ENCODE data around the gene PTPRN2.

Gene PTPRN2

DNA sequence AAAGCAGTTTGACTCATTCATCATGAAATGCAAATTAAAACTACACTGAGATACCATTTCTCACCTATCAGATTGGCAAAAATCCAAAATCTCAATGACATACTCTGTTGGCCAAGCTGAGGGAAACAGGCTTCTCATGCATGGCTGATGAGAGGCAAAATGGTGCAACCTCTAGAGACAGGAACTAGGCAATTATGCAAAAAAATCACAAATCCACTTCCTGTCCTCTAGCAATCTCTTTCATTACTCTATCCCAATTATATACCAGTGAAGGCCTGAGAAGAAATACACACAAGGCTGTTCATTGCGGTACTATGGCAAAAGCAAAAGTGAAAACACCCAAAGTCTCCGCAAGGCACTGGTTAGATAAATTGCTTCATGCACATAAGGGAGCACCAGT, 25.9 kb upstream of the PTPRN2 start:
- Histone ChIP-seq H3K9ac (ENCODE audit: low read length) (no peak overlapping the region), H3K4me1 (ENCODE audit: control insufficient read depth, insufficient read depth, low read length) (no peaks in the 10 kb centered on the region), H3K27me3 (ENCODE audit: control insufficient read depth, insufficient read depth, low read length) (no peaks in the 10 kb centered on the region), H3K4me3 (ENCODE audit: low read length) (no peak overlapping the region), H3K9me3 (ENCODE audit: control insufficient read depth, low read length) (no peaks in the 10 kb centered on the region), H3K36me3 (ENCODE audit: control insufficient read depth, insufficient read depth, low read length) (no peaks in the 10 kb centered on the region)

DNA sequence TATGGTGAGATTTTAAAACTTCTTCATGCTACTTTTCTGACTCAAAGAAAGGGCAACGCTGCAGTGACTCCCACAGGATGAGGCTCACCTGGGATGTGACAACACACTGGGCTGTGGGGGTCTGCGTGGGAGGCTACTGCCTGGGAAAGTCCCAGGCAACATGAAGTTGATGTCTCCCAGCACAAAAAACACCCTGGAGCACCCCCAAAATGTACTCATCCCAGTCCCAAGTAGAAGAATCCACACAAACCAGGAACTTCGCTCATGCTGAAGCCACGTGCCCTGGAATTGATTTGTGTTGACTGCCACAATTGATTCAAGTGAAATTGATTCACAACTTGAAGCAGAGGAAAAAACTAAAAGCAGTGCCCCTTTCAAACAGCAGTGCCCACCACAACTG, 24.9 kb upstream of the PTPRN2 start:
- no peak overlapping the region for H3K9ac ChIP-seq (ENCODE audit: low read length)
- no peaks in the 10 kb centered on the region for H3K9me3 ChIP-seq (ENCODE audit: control insufficient read depth, low read length)
- no peaks in the 10 kb centered on the region for H3K4me1 ChIP-seq (ENCODE audit: control insufficient read depth, insufficient read depth, low read length)
- H3K4me3 ChIP-seq (ENCODE audit: low read length) = no peak overlapping the region
- no peaks in the 10 kb centered on the region for H3K27me3 ChIP-seq (ENCODE audit: control insufficient read depth, insufficient read depth, low read length)
- H3K36me3 ChIP-seq (ENCODE audit: control insufficient read depth, insufficient read depth, low read length) = no peaks in the 10 kb centered on the region

DNA sequence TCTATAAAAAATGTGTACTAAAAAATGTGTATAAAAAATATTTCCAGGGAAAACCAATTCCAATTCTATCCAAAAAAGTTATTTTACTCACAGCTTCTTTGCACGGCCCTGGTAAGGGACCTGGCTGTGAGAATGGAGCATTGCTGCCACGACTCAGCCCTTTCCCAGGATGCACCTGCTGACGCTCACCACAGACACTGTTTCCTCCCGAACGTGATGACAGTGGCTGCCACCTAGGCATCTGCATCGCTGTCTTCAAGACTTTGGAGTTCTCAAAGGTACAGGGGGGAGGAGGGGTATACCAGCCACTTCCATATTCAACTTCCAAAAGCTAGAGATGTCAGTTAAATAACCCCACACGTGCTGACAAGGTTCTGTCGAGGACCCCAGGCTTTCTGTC, 23.9 kb upstream of the PTPRN2 start:
- Histone ChIP-seq H3K9ac (ENCODE audit: low read length) (no peak overlapping the region), H3K27me3 (ENCODE audit: control insufficient read depth, insufficient read depth, low read length) (no peaks in the 10 kb centered on the region), H3K4me1 (ENCODE audit: control insufficient read depth, insufficient read depth, low read length) (no peaks in the 10 kb centered on the region), H3K9me3 (ENCODE audit: control insufficient read depth, low read length) (no peaks in the 10 kb centered on the region), H3K36me3 (ENCODE audit: control insufficient read depth, insufficient read depth, low read length) (no peaks in the 10 kb centered on the region), H3K4me3 (ENCODE audit: low read length) (no peak overlapping the region)

DNA sequence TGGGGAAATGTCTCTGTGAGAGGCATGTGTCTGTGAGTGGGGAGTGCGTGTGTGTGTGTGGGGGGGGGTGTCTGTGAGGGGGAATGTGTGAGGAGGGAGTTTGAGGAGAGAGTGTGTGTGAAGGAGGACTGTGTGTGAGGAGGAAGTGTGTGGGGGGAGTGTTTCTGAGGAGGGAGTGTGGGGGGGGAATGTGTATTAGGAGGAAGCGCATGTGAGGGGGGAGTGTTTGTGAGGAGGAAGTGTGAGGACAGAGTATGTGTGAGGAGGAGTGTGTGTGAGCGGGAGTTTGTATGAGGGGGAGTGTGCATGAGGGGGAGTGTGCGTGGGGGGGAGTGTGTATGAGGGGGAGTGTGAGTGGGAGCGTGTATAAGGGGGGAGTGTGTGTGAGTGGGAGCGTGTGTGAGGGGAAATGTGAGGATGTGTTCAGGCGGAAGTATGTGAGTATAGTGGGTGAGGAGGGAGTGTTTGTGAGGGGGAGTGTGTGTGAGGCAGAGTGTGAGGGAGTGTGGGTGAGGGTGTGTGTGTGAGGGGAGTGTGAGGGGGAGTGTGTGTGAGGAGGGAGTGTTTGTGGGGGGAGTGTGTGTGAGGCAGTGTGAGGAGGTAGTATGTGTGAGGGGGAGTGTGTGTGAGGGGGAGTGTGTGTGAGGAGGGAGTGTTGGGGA, 21.8 kb upstream of the PTPRN2 start:
- H3K9ac ChIP-seq (ENCODE audit: low read length) = no peak overlapping the region
- no peaks in the 10 kb centered on the region for H3K4me1 ChIP-seq (ENCODE audit: control insufficient read depth, insufficient read depth, low read length)
- H3K9me3 ChIP-seq (ENCODE audit: control insufficient read depth, low read length) = no peaks in the 10 kb centered on the region
- H3K27me3 ChIP-seq (ENCODE audit: control insufficient read depth, insufficient read depth, low read length) = no peaks in the 10 kb centered on the region
- H3K36me3 ChIP-seq (ENCODE audit: control insufficient read depth, insufficient read depth, low read length) = no peaks in the 10 kb centered on the region
- H3K4me3 ChIP-seq (ENCODE audit: low read length) = no peak overlapping the region

DNA sequence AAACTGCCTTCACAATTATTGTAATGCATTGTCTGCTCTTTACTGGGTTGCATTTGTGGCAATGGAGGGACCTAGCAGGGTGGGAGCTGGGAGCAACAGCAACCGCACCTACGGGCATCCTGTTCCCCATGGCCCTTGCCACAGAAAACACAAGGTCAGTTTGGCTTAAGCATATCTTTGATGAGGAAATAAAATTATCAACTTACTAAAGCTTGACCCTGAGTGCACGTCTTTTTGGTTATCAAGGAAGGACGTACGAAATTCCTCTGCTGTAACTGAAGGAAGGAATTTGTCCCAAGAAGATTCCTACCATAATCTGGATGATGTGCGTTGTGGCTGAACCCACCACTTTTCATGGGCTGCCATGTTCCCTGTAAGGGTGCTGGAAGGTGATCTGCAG, 19.9 kb upstream of the PTPRN2 start:
- Histone ChIP-seq H3K4me3 (ENCODE audit: low read length) (no peak overlapping the region), H3K9ac (ENCODE audit: low read length) (no peak overlapping the region), H3K36me3 (ENCODE audit: control insufficient read depth, insufficient read depth, low read length) (no peaks in the 10 kb centered on the region), H3K27me3 (ENCODE audit: control insufficient read depth, insufficient read depth, low read length) (no peaks in the 10 kb centered on the region), H3K9me3 (ENCODE audit: control insufficient read depth, low read length) (no peaks in the 10 kb centered on the region), H3K4me1 (ENCODE audit: control insufficient read depth, insufficient read depth, low read length) (no peaks in the 10 kb centered on the region)

DNA sequence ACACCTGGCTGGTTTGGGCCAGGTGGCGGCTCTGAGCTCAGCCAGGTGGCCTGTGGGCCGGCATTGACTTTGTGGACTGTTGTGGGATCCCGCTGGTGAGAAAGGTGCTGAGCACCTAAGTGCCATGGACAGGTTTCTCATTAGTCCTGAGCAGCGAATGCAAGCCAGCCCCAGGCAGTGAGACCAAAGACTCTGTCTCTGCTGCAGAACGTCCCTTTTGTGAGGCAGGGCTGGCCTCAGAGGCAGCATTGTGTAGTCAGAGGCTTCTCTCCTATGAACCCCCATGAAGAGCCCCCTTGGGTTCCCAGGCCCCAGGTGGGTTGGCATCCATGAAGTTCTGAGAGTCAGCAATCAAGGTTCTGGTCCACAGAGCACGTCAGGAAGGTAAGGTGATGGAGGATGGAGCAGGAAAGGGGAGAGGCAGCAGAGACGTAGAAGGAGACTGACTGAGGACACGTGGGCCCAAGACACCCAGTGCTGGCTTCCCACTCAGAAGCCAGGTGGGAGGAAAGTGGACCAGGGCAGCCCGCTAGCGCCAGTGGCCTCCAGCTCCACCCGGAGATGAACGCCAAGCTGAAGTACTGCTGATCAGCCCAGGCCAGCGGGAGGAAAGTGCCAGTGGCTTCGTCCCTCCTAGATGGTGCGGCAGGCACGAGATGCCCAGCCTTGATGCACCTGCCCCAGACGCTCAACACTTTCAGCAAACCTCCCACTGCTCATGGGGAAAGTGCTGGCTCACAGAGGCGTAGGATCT, 19.2 kb upstream of the PTPRN2 start:
- no peak overlapping the region for H3K9ac ChIP-seq (ENCODE audit: low read length)
- no peaks in the 10 kb centered on the region for H3K4me1 ChIP-seq (ENCODE audit: control insufficient read depth, insufficient read depth, low read length)
- H3K27me3 ChIP-seq (ENCODE audit: control insufficient read depth, insufficient read depth, low read length) = no peaks in the 10 kb centered on the region

DNA sequence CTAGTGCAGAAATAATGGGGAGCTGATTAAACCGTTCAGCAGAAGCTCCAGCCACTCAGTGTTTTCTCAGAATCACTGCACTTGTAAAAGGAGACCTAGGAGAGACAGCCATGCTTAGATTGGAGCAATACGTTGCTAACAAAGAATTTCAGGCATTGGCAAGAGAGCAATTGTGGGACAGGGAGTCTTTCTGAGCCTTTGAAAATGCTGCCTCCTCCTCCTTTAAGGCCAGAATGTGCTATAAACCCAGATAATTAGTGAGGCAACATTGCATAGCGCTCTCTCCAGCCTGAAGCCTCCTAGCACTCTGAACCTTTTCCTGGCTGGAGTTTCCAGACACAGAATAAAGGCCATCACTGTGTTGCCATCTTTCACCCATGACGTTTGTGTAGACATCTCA, 18.5 kb upstream of the PTPRN2 start:
- H3K4me3 ChIP-seq (ENCODE audit: low read length) = no peak overlapping the region
- H3K9me3 ChIP-seq (ENCODE audit: control insufficient read depth, low read length) = no peaks in the 10 kb centered on the region
- H3K9ac ChIP-seq (ENCODE audit: low read length) = no peak overlapping the region
- no peaks in the 10 kb centered on the region for H3K4me1 ChIP-seq (ENCODE audit: control insufficient read depth, insufficient read depth, low read length)
- H3K36me3 ChIP-seq (ENCODE audit: control insufficient read depth, insufficient read depth, low read length) = no peaks in the 10 kb centered on the region
- no peaks in the 10 kb centered on the region for H3K27me3 ChIP-seq (ENCODE audit: control insufficient read depth, insufficient read depth, low read length)

More for the DNA sequence above, 19.2 kb upstream of the PTPRN2 start:
- Histone ChIP-seq H3K9me3 (ENCODE audit: control insufficient read depth, low read length) (no peaks in the 10 kb centered on the region), H3K36me3 (ENCODE audit: control insufficient read depth, insufficient read depth, low read length) (no peaks in the 10 kb centered on the region), H3K4me3 (ENCODE audit: low read length) (no peak overlapping the region)

DNA sequence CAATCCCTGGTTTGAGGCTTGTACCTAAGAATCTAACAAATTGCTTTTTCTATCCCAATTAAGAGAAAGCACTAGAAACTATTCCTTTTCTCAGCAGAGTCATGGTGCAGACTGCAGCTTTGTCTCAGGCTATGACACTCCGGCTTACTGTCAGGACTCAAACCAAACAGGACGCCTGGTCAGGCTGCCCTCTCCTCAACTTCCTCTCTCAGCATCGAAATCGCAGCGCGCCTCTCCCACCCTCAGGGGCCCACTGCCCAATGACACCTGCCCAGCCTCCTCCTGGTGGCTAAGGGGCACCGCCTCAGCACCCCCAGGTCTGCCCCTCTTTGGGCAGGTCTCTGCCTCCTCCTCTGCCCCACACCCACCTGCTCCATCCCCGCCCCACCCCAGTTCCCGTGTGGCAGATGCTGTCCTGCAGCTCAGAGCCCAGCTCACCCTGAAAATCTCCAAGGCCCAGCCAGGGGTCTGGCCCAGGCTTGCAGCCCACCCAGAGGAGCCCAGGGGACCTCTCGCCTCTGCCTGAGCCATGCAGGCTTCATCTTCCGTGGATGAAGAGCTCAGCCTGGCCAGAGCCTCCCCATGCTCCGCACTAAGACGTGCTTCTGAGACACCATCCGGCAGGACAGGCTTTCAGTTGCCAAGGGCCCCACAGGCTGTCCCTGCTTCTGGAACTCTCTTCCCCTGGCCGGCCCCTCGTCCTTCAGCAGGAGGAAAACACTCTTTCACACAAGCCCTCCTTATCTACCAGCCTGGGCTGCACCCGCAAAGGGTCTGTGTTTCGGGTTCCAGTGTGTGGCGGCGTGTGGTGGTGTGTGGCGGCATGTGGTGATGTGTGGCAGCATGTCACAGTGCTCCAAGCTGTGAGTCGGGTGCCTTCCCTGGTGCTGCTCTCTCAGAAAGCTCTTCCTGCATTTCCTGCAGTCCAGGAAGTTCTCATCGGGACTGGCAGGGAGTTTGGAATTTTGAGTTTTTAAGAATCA, 16.4 kb upstream of the PTPRN2 start:
- Histone ChIP-seq H3K9me3 (ENCODE audit: control insufficient read depth, low read length) (no peaks in the 10 kb centered on the region), H3K4me3 (ENCODE audit: low read length) (no peak overlapping the region), H3K27me3 (ENCODE audit: control insufficient read depth, insufficient read depth, low read length) (no peaks in the 10 kb centered on the region), H3K36me3 (ENCODE audit: control insufficient read depth, insufficient read depth, low read length) (no peaks in the 10 kb centered on the region), H3K4me1 (ENCODE audit: control insufficient read depth, insufficient read depth, low read length) (no peaks in the 10 kb centered on the region), H3K9ac (ENCODE audit: low read length) (no peak overlapping the region)

DNA sequence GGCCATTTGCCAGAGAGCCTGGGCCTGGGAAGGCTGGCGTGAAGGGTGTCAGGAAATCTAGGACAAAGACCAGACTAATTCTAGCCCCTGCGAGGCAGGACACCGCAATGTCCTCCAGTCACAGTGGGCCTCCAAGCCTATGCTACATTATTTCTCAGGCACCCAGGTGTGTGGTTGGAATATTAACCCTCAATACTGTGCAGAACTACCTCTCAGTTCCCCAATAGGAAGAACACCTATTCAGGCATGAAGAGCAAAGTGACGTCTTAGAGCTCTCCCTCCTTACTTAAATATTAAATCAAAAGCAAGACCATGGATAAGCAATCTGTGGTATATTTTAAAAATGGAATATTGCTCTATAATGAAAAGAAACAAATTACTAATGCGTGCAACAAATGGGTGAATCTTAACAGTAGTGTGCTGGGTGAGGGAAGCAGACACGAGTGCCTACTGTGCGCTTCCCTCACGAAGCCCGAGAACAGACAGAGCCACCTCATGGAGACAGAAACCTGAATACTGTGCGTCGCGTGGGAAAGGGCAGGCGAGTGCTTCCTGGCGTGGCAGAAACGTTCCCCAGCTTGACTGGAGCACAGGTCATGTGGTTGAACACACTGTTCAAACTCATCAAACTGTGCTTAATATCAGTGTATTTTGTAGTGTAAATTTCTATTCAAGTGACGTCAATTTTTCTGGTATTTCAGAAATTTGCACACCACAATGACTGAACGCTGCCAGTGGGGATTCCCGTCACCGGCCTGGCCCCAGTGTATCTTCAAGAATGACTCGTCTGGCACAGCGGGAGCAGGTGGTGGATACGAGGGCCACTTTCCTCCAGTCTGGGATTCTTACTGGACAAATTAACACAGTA, 15.5 kb upstream of the PTPRN2 start:
- H3K27me3 ChIP-seq (ENCODE audit: control insufficient read depth, insufficient read depth, low read length) = no peaks in the 10 kb centered on the region
- H3K9me3 ChIP-seq (ENCODE audit: control insufficient read depth, low read length) = no peaks in the 10 kb centered on the region
- no peak overlapping the region for H3K4me3 ChIP-seq (ENCODE audit: low read length)
- no peaks in the 10 kb centered on the region for H3K4me1 ChIP-seq (ENCODE audit: control insufficient read depth, insufficient read depth, low read length)
- no peak overlapping the region for H3K9ac ChIP-seq (ENCODE audit: low read length)
- no peaks in the 10 kb centered on the region for H3K36me3 ChIP-seq (ENCODE audit: control insufficient read depth, insufficient read depth, low read length)

DNA sequence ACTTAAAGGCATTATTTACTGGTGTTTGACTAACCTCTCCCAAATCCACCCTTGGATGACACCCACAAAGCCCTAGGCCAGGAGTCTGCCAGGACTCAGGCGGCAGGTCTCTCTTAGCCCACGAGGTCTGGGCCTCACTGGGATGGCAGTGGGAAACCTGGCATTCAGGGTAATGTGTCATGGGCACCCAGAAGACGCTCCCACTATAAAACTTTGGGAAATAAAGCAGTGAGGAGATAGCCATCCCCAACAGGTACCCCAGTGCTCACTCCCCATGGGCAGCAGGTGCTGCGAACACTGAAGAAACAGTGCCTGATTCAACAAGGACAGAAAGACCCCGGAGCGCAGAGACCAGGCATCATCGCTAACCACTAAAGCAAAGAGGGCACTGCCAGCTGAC, 14.4 kb upstream of the PTPRN2 start:
- Histone ChIP-seq H3K27me3 (ENCODE audit: control insufficient read depth, insufficient read depth, low read length) (no peaks in the 10 kb centered on the region), H3K4me1 (ENCODE audit: control insufficient read depth, insufficient read depth, low read length) (no peaks in the 10 kb centered on the region), H3K4me3 (ENCODE audit: low read length) (no peak overlapping the region), H3K9ac (ENCODE audit: low read length) (no peak overlapping the region), H3K36me3 (ENCODE audit: control insufficient read depth, insufficient read depth, low read length) (no peaks in the 10 kb centered on the region), H3K9me3 (ENCODE audit: control insufficient read depth, low read length) (no peaks in the 10 kb centered on the region)

DNA sequence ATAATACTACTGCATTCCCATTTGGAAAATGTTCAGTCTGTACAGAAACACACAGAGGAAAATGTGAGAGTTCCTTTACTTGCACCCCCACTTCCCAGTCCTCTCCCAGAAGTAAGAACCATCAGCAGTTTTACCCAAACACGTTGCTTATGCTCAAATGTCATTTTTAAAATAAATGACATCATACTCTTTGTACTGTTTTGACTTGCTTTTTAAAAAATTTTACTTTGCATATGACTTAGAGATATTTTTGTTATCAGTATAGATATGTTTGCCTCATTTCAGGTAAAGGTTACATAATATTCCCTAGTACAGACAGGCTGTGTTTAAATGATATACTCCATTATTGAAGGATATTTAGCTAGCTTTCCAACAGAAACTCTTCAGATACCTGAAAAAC, 13.5 kb upstream of the PTPRN2 start:
- H3K9me3 ChIP-seq (ENCODE audit: control insufficient read depth, low read length) = no peaks in the 10 kb centered on the region
- no peaks in the 10 kb centered on the region for H3K36me3 ChIP-seq (ENCODE audit: control insufficient read depth, insufficient read depth, low read length)
- H3K4me1 ChIP-seq (ENCODE audit: control insufficient read depth, insufficient read depth, low read length) = no peaks in the 10 kb centered on the region
- no peak overlapping the region for H3K9ac ChIP-seq (ENCODE audit: low read length)
- no peaks in the 10 kb centered on the region for H3K27me3 ChIP-seq (ENCODE audit: control insufficient read depth, insufficient read depth, low read length)
- no peak overlapping the region for H3K4me3 ChIP-seq (ENCODE audit: low read length)

Measured in mucosa of stomach (tissue), 1 donor.